Measurements from ENCODE around the gene CST9L.
"Not testable (repeated sequence)": the region's sequence is repeated elsewhere in the genome, so short reads cannot be mapped to it uniquely, and the experiment has no call there.

DNA sequence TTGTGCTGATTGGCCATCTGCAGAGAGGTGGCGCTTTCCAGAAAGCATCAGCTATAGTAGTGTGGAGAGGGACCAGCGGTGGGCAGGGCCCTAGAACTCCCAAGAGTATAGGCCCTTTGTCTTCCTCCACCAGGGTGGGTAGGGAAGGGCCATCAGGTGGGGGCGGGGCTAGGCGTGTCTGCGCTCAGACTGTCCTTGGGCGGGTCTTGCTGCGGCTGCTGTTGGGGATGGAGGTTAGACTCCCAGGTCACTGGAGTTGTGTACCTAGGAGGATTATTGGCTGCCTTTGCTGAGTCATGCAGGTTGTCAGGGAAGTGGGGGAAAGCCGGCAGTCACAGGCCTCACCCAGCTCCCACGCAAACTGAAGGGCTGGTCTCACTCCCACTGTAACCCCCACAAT lies 13.5 kb upstream of the CST9L start:
- TF ChIP-seq, protein P1, sequence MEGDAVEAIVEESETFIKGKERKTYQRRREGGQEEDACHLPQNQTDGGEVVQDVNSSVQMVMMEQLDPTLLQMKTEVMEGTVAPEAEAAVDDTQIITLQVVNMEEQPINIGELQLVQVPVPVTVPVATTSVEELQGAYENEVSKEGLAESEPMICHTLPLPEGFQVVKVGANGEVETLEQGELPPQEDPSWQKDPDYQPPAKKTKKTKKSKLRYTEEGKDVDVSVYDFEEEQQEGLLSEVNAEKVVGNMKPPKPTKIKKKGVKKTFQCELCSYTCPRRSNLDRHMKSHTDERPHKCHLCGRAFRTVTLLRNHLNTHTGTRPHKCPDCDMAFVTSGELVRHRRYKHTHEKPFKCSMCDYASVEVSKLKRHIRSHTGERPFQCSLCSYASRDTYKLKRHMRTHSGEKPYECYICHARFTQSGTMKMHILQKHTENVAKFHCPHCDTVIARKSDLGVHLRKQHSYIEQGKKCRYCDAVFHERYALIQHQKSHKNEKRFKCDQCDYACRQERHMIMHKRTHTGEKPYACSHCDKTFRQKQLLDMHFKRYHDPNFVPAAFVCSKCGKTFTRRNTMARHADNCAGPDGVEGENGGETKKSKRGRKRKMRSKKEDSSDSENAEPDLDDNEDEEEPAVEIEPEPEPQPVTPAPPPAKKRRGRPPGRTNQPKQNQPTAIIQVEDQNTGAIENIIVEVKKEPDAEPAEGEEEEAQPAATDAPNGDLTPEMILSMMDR (conservative IDR thresholded peaks at IDR 0.05; ENCODE audit: low read length): not testable (repeated sequence)
- TF ChIP-seq EZH2phosphoT487 (IDR thresholded peaks at IDR 0.05; ENCODE audit: borderline replicate concordance, low read depth, low read length): not testable (repeated sequence)

All from OCI-LY7 (cell line).